ENCODE data around the gene INAVA. TPM values are rescaled to one million over a fixed set of nuclear protein-coding genes. Genes with fewer than 3 reads are reported as not detected.

INAVA gene
- total and polyA plus RNA-seq, 2 donors from 2014 or later, result 22.1 to 48.8 TPM

- Histone ChIP-seq H3K4me3 (ENCODE audit: low read length in 3 of 3) (no peak overlapping the region), H3K27ac (ENCODE audit: low read depth in 2 of 2, low read length in 2 of 2) (no peak overlapping the region), H3K4me1 (ENCODE audit: control insufficient read depth in 2 of 3, insufficient read depth in 2 of 3, low read depth in 1 of 3, low read length in 3 of 3) (peaks cover 0 to 8% (median 0%) of the 10 kb centered on the region in 3 donors), H3K9me3 (ENCODE audit: control insufficient read depth in 2 of 3, insufficient read depth in 1 of 3, low read length in 3 of 3) (no peaks in the 10 kb centered on the region), H3K36me3 (ENCODE audit: control insufficient read depth in 2 of 3, insufficient read depth in 3 of 3, low read length in 3 of 3) (peaks cover 0 to 32% (median 8%) of the 10 kb centered on the region in 3 donors), H3K27me3 (ENCODE audit: control insufficient read depth, insufficient read depth, low read length) (no peaks in the 10 kb centered on the region), H3K9ac (ENCODE audit: low read length in 3 of 3) (no peak overlapping the region)
- DNase-seq (no peak), FAIRE-seq (no peak)
- TF ChIP-seq CTCF (IDR thresholded peaks at IDR 0.05; ENCODE audit: borderline replicate concordance, extremely low read depth, insufficient read depth), result no peak
- intact Hi-C loops (cut with DNase I), result no loop called here
Observed at GRCh38 chr1:200908191-200908868, 13.6 kb downstream of the INAVA start.

GRCh38 chr1:200909071-200909470 is 14.4 kb downstream of the INAVA start:
- Histone ChIP-seq H3K36me3 (ENCODE audit: control insufficient read depth in 2 of 3, insufficient read depth in 3 of 3, low read length in 3 of 3) (peaks cover 0 to 32% (median 8%) of the 10 kb centered on the region in 3 donors), H3K4me3 (ENCODE audit: low read length in 3 of 3) (no peak overlapping the region), H3K9me3 (ENCODE audit: control insufficient read depth in 2 of 3, insufficient read depth in 1 of 3, low read length in 3 of 3) (no peaks in the 10 kb centered on the region), H3K27me3 (ENCODE audit: control insufficient read depth, insufficient read depth, low read length) (no peaks in the 10 kb centered on the region), H3K9ac (ENCODE audit: low read length in 3 of 3) (no peak overlapping the region), H3K27ac (ENCODE audit: low read depth in 2 of 2, low read length in 2 of 2) (peak overlapping the region in 1 of 2 donors; percentile 22), H3K4me1 (ENCODE audit: control insufficient read depth in 2 of 3, insufficient read depth in 2 of 3, low read depth in 1 of 3, low read length in 3 of 3) (peaks cover 0 to 8% (median 0%) of the 10 kb centered on the region in 3 donors)
- no peak for TF ChIP-seq CTCF (IDR thresholded peaks at IDR 0.05; ENCODE audit: borderline replicate concordance, extremely low read depth, insufficient read depth)
- no peak for DNase-seq
- intact Hi-C loops (cut with DNase I), result no loop called here
- FAIRE-seq, result no peak

- H3K27me3 ChIP-seq (ENCODE audit: control insufficient read depth, insufficient read depth, low read length), result no peaks in the 10 kb centered on the region
- H3K4me1 ChIP-seq (ENCODE audit: control insufficient read depth in 2 of 3, insufficient read depth in 2 of 3, low read depth in 1 of 3, low read length in 3 of 3), result peaks cover 0 to 8% (median 0%) of the 10 kb centered on the region in 3 donors
- no peak for TF ChIP-seq CTCF (IDR thresholded peaks at IDR 0.05; ENCODE audit: borderline replicate concordance, extremely low read depth, insufficient read depth)
- H3K4me3 ChIP-seq (ENCODE audit: low read length in 3 of 3), result no peak overlapping the region
- H3K27ac ChIP-seq (ENCODE audit: low read depth in 2 of 2, low read length in 2 of 2), result peak overlapping the region in 1 of 2 donors; percentile 18
- DNase-seq (no peak), FAIRE-seq (no peak)
- no peaks in the 10 kb centered on the region for H3K9me3 ChIP-seq (ENCODE audit: control insufficient read depth in 2 of 3, insufficient read depth in 1 of 3, low read length in 3 of 3)
- peaks cover 0 to 32% (median 8%) of the 10 kb centered on the region in 3 donors for H3K36me3 ChIP-seq (ENCODE audit: control insufficient read depth in 2 of 3, insufficient read depth in 3 of 3, low read length in 3 of 3)
- intact Hi-C loops (cut with DNase I), result no loop called here
- H3K9ac ChIP-seq (ENCODE audit: low read length in 3 of 3), result no peak overlapping the region
Observed at GRCh38 chr1:200909757-200910239, 15.1 kb downstream of the INAVA start.

All from kidney (tissue), 14 donors.